Fibroblast of the aortic adventitia (primary cell): Measurements from ENCODE around the gene PHLDB2. TPM values are rescaled to one million over a fixed set of nuclear protein-coding genes. Genes with fewer than 3 reads are reported as not detected.

Source experiments
- DNase-seq: peaks from one replicate; pipeline ENCODE4 v3.0.0-alpha.2; 2010; ENCODE audit warnings: low read depth
- H3K4me3 ChIP-seq: 2 replicates; pipeline ENCODE4 v1.5.1; 2011; ENCODE audit warnings: low read depth, mild to moderate bottlenecking, control low read depth, low read length, moderate library complexity
- CTCF ChIP-seq: IDR thresholded peaks from 2 replicates; pipeline ENCODE4 v1.5.1; 2011; ENCODE audit warnings: mild to moderate bottlenecking, low read length, control low read depth, inconsistent platforms; ENCODE audit not compliant: insufficient read depth
- total RNA-seq: library from RNA; depleted of rRNA; stranded (reverse); fragments of >200 nt; gene quantifications from 2 replicates; pipeline ENCODE4 v1.2.3, GENCODE V29; 2012; ENCODE audit warnings: low replicate concordance

PHLDB2 gene
- total RNA-seq, 1 donor: 79.2 TPM

GRCh38 chr3:111924283-111924682, 65.2 kb downstream of the PHLDB2 start:
- DNase-seq: peak; percentile 43
- no peak for TF ChIP-seq CTCF
- no peak overlapping the region for H3K4me3 ChIP-seq

GRCh38 chr3:111926266-111926676, 67.2 kb downstream of the PHLDB2 start:
- H3K4me3 ChIP-seq: no peak overlapping the region
- no peak for DNase-seq
- TF ChIP-seq CTCF: no peak

- H3K4me3 ChIP-seq: no peak overlapping the region
- DNase-seq: no peak
- no peak for TF ChIP-seq CTCF
Measured at GRCh38 chr3:111928613-111929012, 69.5 kb downstream of the PHLDB2 start.

- no peak for TF ChIP-seq CTCF
- no peak overlapping the region for H3K4me3 ChIP-seq
Measured at GRCh38 chr3:111929484-111929883, 70.4 kb downstream of the PHLDB2 start.

GRCh38 chr3:111932946-111933345, 73.9 kb downstream of the PHLDB2 start:
- H3K4me3 ChIP-seq: no peak overlapping the region
- DNase-seq: no peak
- TF ChIP-seq CTCF: no peak

More at GRCh38 chr3:111929484-111929883, 70.4 kb downstream of the PHLDB2 start:
- no peak for DNase-seq

GRCh38 chr3:111936191-111936841, 77.3 kb downstream of the PHLDB2 start:
- TF ChIP-seq CTCF: no peak
- H3K4me3 ChIP-seq: no peak overlapping the region
- peak; percentile 73 for DNase-seq

GRCh38 chr3:111936967-111937366, 77.9 kb downstream of the PHLDB2 start:
- no peak overlapping the region for H3K4me3 ChIP-seq
- no peak for DNase-seq
- no peak for TF ChIP-seq CTCF
